Lower leg skin (tissue), 4 donors: ENCODE results near the gene MEIS2. TPM values are rescaled to one million over a fixed set of nuclear protein-coding genes. Genes with fewer than 3 reads are reported as not detected.

Experiments used
- DNase-seq, 2 donors: peaks; one replicate each; pipeline ENCODE4 v3.0.0-alpha.2; 2019; ENCODE audit warnings: low spot score in 2 of 2
- H3K4me3 ChIP-seq: fragments of 200-600 bp; sonication (generic); 2 replicates; pipeline ENCODE4 v1.5.1; 2017; ENCODE audit warnings: mild to moderate bottlenecking, low read depth; ENCODE audit not compliant: poor library complexity, severe bottlenecking
- CTCF ChIP-seq, 3 donors: fragments of 450-650 bp; IDR thresholded peaks; one replicate each; pipeline ENCODE4 v1.5.1; 2016; ENCODE audit warnings: antibody characterized with exemption in 3 of 3, mild to moderate bottlenecking in 3 of 3, moderate library complexity in 2 of 3
- POLR2A ChIP-seq, 2 donors: fragments of 450-650 bp; IDR thresholded peaks; one replicate each; pipeline ENCODE4 v1.6.1; 2016 to 2017; ENCODE audit warnings: antibody characterized with exemption in 2 of 2, mild to moderate bottlenecking in 1 of 2, moderate library complexity in 1 of 2
- WGBS, 2 donors: methylation state at CpG; one replicate each; pipeline ENCODE4 v1.1.5; 2018; 5-methylcytosine and 5-hydroxymethylcytosine counted together
- intact Hi-C: fragments of 100-400 bp; cut with DNase I; formaldehyde crosslinking; loops from one replicate; pipeline ENCODE4 v1.15.0; 2023; ENCODE audit warnings: low total_unique reads
- total RNA-seq, 4 donors: library from RNA; depleted of rRNA; stranded (reverse); fragments of >200 nt; gene quantifications; one replicate each; pipeline ENCODE4 v1.1.0, GENCODE V29; 2016

The MEIS2 gene
- total RNA-seq, 4 donors from 2014 or later = 12.9 to 18.5 (median 15.8) TPM

DNA sequence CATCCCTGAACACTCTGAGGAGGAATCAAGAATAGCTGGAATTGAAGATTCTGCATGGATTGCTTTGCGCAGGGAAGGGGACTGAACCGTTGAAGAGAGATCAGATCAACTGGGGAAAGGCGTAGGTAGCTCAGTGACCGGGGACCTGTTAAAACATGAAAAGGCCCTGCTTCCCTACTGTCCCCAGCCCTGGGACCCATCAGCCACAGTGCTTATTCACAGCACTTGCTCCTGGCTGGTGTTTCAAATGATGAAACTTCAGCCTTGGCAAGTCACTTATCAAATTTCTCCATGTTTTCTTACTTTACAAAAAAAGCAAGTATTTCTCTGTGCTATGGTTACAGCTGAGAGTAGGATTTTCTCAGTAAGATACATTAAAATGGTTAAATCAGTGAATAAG is 199.3 kb downstream of the MEIS2 start:
- no peak overlapping the region for H3K4me3 ChIP-seq
- WGBS, 2 donors = 80 to 88% methylated on average over 4 of the region's 4 CpGs
- intact Hi-C loops = no loop called here
- TF ChIP-seq POLR2A (IDR thresholded peaks at IDR 0.05) (no peak), CTCF (IDR thresholded peaks at IDR 0.05) (no peak)
- no peak for DNase-seq

DNA sequence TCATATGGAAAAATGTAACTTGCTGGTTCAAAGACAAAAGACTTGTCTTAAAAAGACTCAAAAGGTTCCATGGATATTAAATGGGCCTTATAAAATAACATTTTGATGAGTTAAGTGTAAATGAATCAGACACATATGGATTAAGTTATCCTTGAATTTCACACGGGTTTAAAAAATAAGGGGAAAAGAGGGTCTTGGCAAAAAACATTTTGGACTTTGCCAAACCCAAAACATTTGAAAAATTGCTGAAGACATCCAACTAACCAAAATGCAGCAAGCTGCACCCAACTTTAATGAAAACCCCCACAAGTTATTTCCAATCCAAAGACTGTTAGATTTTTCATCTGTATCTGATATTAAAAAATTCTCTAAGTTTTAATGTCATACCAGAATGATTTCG is 200.7 kb downstream of the MEIS2 start:
- H3K4me3 ChIP-seq = no peak overlapping the region
- 65 to 70% methylated on average over 2 of the region's 2 CpGs for WGBS, 2 donors
- intact Hi-C loops = no loop called here
- no peak for DNase-seq
- TF ChIP-seq CTCF (IDR thresholded peaks at IDR 0.05) (no peak), POLR2A (IDR thresholded peaks at IDR 0.05) (no peak)

GRCh38 chr15:36898536-36899126 is 201.7 kb downstream of the MEIS2 start:
- intact Hi-C loops = no loop called here
- H3K4me3 ChIP-seq = no peak overlapping the region
- DNase-seq = no peak
- 81 to 85% methylated on average over 4 of the region's 4 CpGs for WGBS, 2 donors
- no peak for TF ChIP-seq CTCF (IDR thresholded peaks at IDR 0.05)
- no peak for TF ChIP-seq POLR2A (IDR thresholded peaks at IDR 0.05)

DNA sequence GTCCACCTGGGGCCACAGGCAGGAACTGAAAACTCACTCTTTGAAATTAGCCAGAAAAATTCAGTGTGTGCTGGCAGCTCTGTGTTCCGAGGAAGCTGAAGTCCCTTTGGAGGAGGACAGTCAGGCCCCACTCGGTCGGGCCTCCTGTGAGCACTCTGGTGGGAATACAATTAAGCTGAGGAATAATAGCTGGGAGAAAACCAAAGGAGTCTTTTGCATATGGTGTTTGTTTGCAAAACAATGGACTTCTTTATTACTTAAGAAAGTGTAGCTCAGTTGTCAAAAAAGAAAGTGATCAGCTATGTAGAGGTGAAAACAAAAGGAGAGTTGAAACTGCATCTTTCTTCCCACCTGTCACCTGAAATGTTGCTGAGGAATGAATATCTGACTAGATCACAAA is 202.5 kb downstream of the MEIS2 start:
- no peak for TF ChIP-seq POLR2A (IDR thresholded peaks at IDR 0.05)
- TF ChIP-seq CTCF (IDR thresholded peaks at IDR 0.05) = no peak
- H3K4me3 ChIP-seq = no peak overlapping the region
- intact Hi-C loops = no loop called here
- no peak for DNase-seq
- WGBS, 2 donors = 67 to 80% methylated on average over 3 of the region's 3 CpGs

DNA sequence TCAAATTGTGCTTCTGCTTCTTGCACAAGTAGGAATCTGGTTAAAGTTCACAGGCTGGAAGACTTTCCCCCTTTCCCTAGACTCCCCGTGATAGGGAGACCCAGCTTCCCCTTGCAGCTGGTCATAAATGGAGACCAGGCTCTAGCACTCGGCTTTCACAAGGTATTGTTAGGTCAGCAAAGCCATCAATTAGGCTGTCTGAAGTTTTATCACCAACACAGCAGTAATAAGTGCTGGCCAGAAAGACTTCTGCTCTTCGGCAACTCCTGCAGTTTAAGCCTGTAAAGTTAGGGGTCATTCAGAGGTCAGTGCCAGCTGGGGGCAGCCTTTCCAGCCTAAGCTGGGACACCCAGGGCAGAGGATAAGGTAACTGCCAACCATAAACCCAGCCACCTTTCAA is 203.4 kb downstream of the MEIS2 start:
- H3K4me3 ChIP-seq = no peak overlapping the region
- DNase-seq = no peak
- WGBS, 2 donors = 78 to 82% methylated on average over 3 of the region's 3 CpGs
- TF ChIP-seq CTCF (IDR thresholded peaks at IDR 0.05) (no peak), POLR2A (IDR thresholded peaks at IDR 0.05) (no peak)
- intact Hi-C loops = no loop called here

DNA sequence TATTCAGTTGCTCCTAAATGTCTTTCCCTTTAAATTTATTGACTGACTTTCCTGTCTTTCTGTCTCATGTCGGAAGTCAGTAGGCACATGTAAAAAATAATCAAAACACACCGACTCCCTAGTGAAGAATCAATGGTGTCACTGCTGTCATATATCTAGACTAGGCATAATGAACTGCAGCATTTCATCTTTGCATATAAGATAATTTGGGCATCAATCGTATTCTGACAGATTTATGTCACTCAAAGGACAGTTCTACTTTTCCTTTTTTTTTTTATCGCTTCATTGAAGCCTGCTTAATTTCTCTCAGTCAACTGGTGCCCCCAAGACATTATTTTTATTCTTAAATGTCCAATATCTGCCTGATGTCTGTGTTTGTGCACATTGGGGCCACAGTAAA is 206.3 kb downstream of the MEIS2 start:
- intact Hi-C loops = no loop called here
- 82 to 85% methylated on average over 4 of the region's 4 CpGs for WGBS, 2 donors
- no peak for TF ChIP-seq POLR2A (IDR thresholded peaks at IDR 0.05)
- no peak for TF ChIP-seq CTCF (IDR thresholded peaks at IDR 0.05)
- no peak for DNase-seq
- H3K4me3 ChIP-seq = no peak overlapping the region
